ENCODE data around the gene PRAF2.

Gene PRAF2

GRCh38 chrX:49073601-49074575 lies at the start of gene PRAF2:
PRAF2 (minus strand) TSS chrX:49074002; CDS start chrX:49073987, 15 bp downstream.
- in situ Hi-C loops (cut with HindIII; ENCODE audit: low sequenced_read_pairs), result no loop called here

- in situ Hi-C loops (cut with HindIII; ENCODE audit: low sequenced_read_pairs), result no loop called here
Measured at GRCh38 chrX:49122499-49122898, 48.7 kb upstream of the PRAF2 start.

- in situ Hi-C loops (cut with HindIII; ENCODE audit: low sequenced_read_pairs), result no loop called here
Measured at GRCh38 chrX:49120091-49120490, 46.3 kb upstream of the PRAF2 start.

- in situ Hi-C loops (cut with HindIII; ENCODE audit: low sequenced_read_pairs), result no loop called here
Measured at GRCh38 chrX:49117581-49117980, 43.8 kb upstream of the PRAF2 start.

- in situ Hi-C loops (cut with HindIII; ENCODE audit: low sequenced_read_pairs), result no loop called here
Measured at GRCh38 chrX:49116716-49117115, 42.9 kb upstream of the PRAF2 start.

GRCh38 chrX:49116076-49116475 lies 42.3 kb upstream of the PRAF2 start:
- in situ Hi-C loops (cut with HindIII; ENCODE audit: low sequenced_read_pairs), result no loop called here

GRCh38 chrX:49111791-49112190 lies 38.0 kb upstream of the PRAF2 start:
- in situ Hi-C loops (cut with HindIII; ENCODE audit: low sequenced_read_pairs), result no loop called here

GRCh38 chrX:49110417-49110816 lies 36.6 kb upstream of the PRAF2 start:
- in situ Hi-C loops (cut with HindIII; ENCODE audit: low sequenced_read_pairs), result no loop called here

- in situ Hi-C loops (cut with HindIII; ENCODE audit: low sequenced_read_pairs), result no loop called here
Measured at GRCh38 chrX:49108641-49109040, 34.8 kb upstream of the PRAF2 start.

GRCh38 chrX:49106930-49107329 lies 33.1 kb upstream of the PRAF2 start:
- in situ Hi-C loops (cut with HindIII; ENCODE audit: low sequenced_read_pairs), result no loop called here

GRCh38 chrX:49106296-49106695 lies 32.5 kb upstream of the PRAF2 start:
- in situ Hi-C loops (cut with HindIII; ENCODE audit: low sequenced_read_pairs), result no loop called here

GRCh38 chrX:49103637-49104036 lies 29.8 kb upstream of the PRAF2 start:
- in situ Hi-C loops (cut with HindIII; ENCODE audit: low sequenced_read_pairs), result no loop called here

- in situ Hi-C loops (cut with HindIII; ENCODE audit: low sequenced_read_pairs), result no loop called here
Measured at GRCh38 chrX:49102190-49102589, 28.4 kb upstream of the PRAF2 start.

GRCh38 chrX:49101629-49101984 lies 27.8 kb upstream of the PRAF2 start:
- in situ Hi-C loops (cut with HindIII; ENCODE audit: low sequenced_read_pairs), result no loop called here

- in situ Hi-C loops (cut with HindIII; ENCODE audit: low sequenced_read_pairs), result no loop called here
Measured at GRCh38 chrX:49100704-49101628, 27.2 kb upstream of the PRAF2 start.

- in situ Hi-C loops (cut with HindIII; ENCODE audit: low sequenced_read_pairs), result no loop called here
Measured at GRCh38 chrX:49096419-49096818, 22.6 kb upstream of the PRAF2 start.

GRCh38 chrX:49089553-49089952 lies 15.8 kb upstream of the PRAF2 start:
- in situ Hi-C loops (cut with HindIII; ENCODE audit: low sequenced_read_pairs), result no loop called here

- in situ Hi-C loops (cut with HindIII; ENCODE audit: low sequenced_read_pairs), result no loop called here
Measured at GRCh38 chrX:49082271-49082871, 8.6 kb upstream of the PRAF2 start.

- in situ Hi-C loops (cut with HindIII; ENCODE audit: low sequenced_read_pairs), result no loop called here
Measured at GRCh38 chrX:49079489-49080428, 6.0 kb upstream of the PRAF2 start, which contains the start of gene WDR45. WDR45 (minus strand) TSS chrX:49079887; CDS start chrX:49078095, 1,792 bp downstream.

GRCh38 chrX:49077941-49078340 lies 4.1 kb upstream of the PRAF2 start:
- in situ Hi-C loops (cut with HindIII; ENCODE audit: low sequenced_read_pairs), result no loop called here
